ENCODE measurements around the gene DLG2.

DNA sequence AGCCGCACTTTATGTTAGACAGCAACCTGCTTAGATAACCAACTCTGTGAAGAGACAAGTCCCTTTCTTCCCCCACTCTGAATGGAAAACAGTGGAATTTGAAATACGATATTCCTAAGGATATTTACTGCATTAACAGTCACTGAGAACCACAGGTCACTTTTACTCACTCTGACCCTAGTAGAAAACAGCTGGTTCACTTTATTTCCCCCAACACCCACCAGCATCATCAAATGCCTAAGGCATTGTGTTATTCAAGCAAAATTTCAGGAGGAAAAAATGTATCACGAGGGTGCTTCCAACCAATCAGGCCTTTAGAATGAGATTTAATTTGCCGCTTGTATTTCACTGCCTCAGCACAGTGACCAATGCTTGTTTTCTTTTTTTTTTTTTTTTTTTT lies 1206.9 kb downstream of the DLG2 start:
- no peak for TF ChIP-seq POLR2AphosphoS5 (IDR thresholded peaks at IDR 0.05; ENCODE audit: insufficient read depth, low read depth, low read length)
- TF ChIP-seq POLR2A (IDR thresholded peaks at IDR 0.05; ENCODE audit: low read depth, low read length), result no peak
- TF ChIP-seq, protein P1, sequence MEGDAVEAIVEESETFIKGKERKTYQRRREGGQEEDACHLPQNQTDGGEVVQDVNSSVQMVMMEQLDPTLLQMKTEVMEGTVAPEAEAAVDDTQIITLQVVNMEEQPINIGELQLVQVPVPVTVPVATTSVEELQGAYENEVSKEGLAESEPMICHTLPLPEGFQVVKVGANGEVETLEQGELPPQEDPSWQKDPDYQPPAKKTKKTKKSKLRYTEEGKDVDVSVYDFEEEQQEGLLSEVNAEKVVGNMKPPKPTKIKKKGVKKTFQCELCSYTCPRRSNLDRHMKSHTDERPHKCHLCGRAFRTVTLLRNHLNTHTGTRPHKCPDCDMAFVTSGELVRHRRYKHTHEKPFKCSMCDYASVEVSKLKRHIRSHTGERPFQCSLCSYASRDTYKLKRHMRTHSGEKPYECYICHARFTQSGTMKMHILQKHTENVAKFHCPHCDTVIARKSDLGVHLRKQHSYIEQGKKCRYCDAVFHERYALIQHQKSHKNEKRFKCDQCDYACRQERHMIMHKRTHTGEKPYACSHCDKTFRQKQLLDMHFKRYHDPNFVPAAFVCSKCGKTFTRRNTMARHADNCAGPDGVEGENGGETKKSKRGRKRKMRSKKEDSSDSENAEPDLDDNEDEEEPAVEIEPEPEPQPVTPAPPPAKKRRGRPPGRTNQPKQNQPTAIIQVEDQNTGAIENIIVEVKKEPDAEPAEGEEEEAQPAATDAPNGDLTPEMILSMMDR (IDR thresholded peaks at IDR 0.05; ENCODE audit: extremely low read depth in 1 of 2, insufficient read depth in 1 of 2, low read depth in 1 of 2, low read length in 2 of 2), result no peak
